Smooth muscle cell (in vitro differentiated cells): ENCODE data around the gene RSAD1. TPM values are rescaled to one million over a fixed set of nuclear protein-coding genes. Genes with fewer than 3 reads are reported as not detected.

Experiments used
- DNase-seq: peaks from one replicate; lab custom pipeline; 2025; ENCODE audit not compliant: unreplicated experiment; lab: John Stamatoyannopoulos, UW
- H2AFZ ChIP-seq: fragments of 200-600 bp; sonication (generic); 2 replicates; pipeline ENCODE4 v1.6.0; 2016; ENCODE audit warnings: antibody characterized with exemption, low read depth, mild to moderate bottlenecking
- H3F3A ChIP-seq: fragments of 200-600 bp; sonication (generic); 2 replicates; pipeline ENCODE4 v1.6.0; 2017; ENCODE audit warnings: antibody characterized with exemption, low read depth
- H3K27ac ChIP-seq: fragments of 200-600 bp; sonication (generic); 2 replicates; pipeline ENCODE4 v1.5.1; 2016; ENCODE audit warnings: low read depth, mild to moderate bottlenecking
- H3K27me3 ChIP-seq: fragments of 200-600 bp; sonication (generic); 2 replicates; pipeline ENCODE4 v1.6.1; 2016; ENCODE audit warnings: low read depth, mild to moderate bottlenecking
- H3K36me3 ChIP-seq: fragments of 200-600 bp; sonication (generic); 2 replicates; pipeline ENCODE4 v1.5.1; 2016; ENCODE audit warnings: low read depth
- H3K4me1 ChIP-seq: fragments of 200-600 bp; sonication (generic); 2 replicates; pipeline ENCODE4 v1.5.1; 2016; ENCODE audit warnings: low read depth
- H3K4me2 ChIP-seq: fragments of 200-600 bp; sonication (generic); 2 replicates; pipeline ENCODE4 v1.6.0; 2016; ENCODE audit warnings: mild to moderate bottlenecking
- H3K4me3 ChIP-seq: fragments of 200-600 bp; sonication (generic); 2 replicates; pipeline ENCODE4 v1.5.1; 2016; ENCODE audit warnings: mild to moderate bottlenecking
- H3K79me2 ChIP-seq: fragments of 200-600 bp; sonication (generic); 2 replicates; pipeline ENCODE4 v1.6.0; 2016; ENCODE audit warnings: low read depth, mild to moderate bottlenecking
- H3K9ac ChIP-seq: fragments of 200-600 bp; sonication (generic); 2 replicates; pipeline ENCODE4 v1.6.0; 2016; ENCODE audit warnings: low read depth
- H3K9me3 ChIP-seq: fragments of 200-600 bp; sonication (generic); replicated peaks from 2 replicates; pipeline ENCODE4 v1.5.1; 2016; ENCODE audit warnings: low read depth
- H4K20me1 ChIP-seq: fragments of 200-600 bp; sonication (generic); 2 replicates; pipeline ENCODE4 v1.6.0; 2016; ENCODE audit warnings: low read depth
- CTCF ChIP-seq: fragments of 200-600 bp; sonication (generic); IDR thresholded peaks from 2 replicates; pipeline ENCODE4 v1.5.1; 2017; ENCODE audit warnings: borderline replicate concordance, mild to moderate bottlenecking, antibody characterized with exemption; ENCODE audit not compliant: insufficient read depth, poor library complexity, severe bottlenecking
- WGBS: methylation state at CpG from one replicate; pipeline ENCODE4 v1.1.7; 2016; ENCODE audit warnings: low lambda C conversion rate; 5-methylcytosine and 5-hydroxymethylcytosine counted together
- polyA plus RNA-seq: library from polyadenylated mRNA; unstranded; fragments of >200 nt; fragmentation: Nextera tagmentation; extraction: Ambion mirVana; gene quantifications from 2 replicates; pipeline ENCODE4 v1.2.1, GENCODE V29; 2016
- total RNA-seq: library from RNA; depleted of rRNA; stranded (reverse); fragments of >200 nt; gene quantifications from 2 replicates; pipeline ENCODE4 v1.2.3, GENCODE V29; 2014

Gene RSAD1
- total and polyA plus RNA-seq, 2 experiments from 2014 or later = 11.4 to 21.1 TPM

DNA sequence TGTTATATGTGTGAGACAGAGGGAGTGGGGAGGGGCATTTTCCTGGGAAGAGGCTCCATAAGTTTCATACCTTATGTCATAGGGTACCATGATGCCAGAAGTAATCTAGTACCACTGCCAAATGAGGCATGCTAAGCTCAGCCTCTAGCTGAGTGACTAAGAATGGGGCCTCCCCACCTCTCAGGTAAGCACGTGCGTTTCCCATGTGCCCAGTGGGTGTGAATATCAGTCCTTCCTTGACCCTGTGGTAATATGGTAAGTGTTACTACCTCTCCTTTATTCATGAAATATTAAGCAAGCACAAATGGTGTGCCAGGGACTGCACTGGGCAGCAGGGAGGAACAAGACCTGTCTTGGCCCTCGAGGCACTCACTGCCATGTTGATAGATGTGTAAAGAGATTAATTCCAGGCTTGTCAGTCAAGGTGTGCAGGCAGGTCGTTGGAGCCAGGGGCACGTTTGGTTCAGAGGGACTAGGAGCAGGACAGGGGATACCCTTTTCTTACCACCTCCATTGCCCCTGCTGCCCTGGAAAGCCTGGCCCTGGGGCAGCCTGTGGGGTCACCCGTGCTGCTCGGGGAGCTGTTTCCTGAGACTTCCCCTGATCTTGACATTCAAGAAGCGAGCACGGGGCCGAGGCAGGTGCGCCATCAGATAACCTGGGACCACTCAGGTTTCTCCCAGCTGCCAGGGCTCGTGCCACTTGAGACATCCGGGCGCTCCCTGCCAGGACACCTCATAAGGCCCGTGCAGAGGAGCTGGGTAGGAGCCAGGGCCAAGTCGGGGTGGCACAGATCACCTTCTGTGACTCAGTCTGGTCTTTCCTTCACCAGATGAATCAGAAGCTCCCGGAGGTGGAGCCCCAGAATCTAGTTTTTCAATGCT lies 8.8 kb downstream of the RSAD1 start:
- H3F3A ChIP-seq = no peaks in the 10 kb centered on the region
- H3K9ac ChIP-seq = no peak overlapping the region
- DNase-seq = no peak
- no peak overlapping the region for H3K4me3 ChIP-seq
- H3K27me3 ChIP-seq = no peaks in the 10 kb centered on the region
- no peak overlapping the region for H3K27ac ChIP-seq
- 90% methylated on average over 17 of the region's 17 CpGs for WGBS
- H3K9me3 ChIP-seq = no peaks in the 10 kb centered on the region
- H2AFZ ChIP-seq = no peak overlapping the region
- H3K4me1 ChIP-seq = no peaks in the 10 kb centered on the region
- TF ChIP-seq CTCF = no peak
- H4K20me1 ChIP-seq = no peaks in the 10 kb centered on the region
- no peaks in the 10 kb centered on the region for H3K79me2 ChIP-seq
- H3K4me2 ChIP-seq = no peak overlapping the region
- H3K36me3 ChIP-seq = no peaks in the 10 kb centered on the region

- H2AFZ ChIP-seq = no peak overlapping the region
- no peaks in the 10 kb centered on the region for H3K9me3 ChIP-seq
- no peaks in the 10 kb centered on the region for H3K27me3 ChIP-seq
- no peak overlapping the region for H3K4me3 ChIP-seq
- no peak for TF ChIP-seq CTCF
- no peak overlapping the region for H3K27ac ChIP-seq
- H3K36me3 ChIP-seq = no peaks in the 10 kb centered on the region
- no peak overlapping the region for H3K9ac ChIP-seq
- no peaks in the 10 kb centered on the region for H3K4me1 ChIP-seq
- no peaks in the 10 kb centered on the region for H4K20me1 ChIP-seq
- WGBS = 100% methylated on average over 2 of the region's 2 CpGs
- H3K79me2 ChIP-seq = no peaks in the 10 kb centered on the region
- DNase-seq = no peak
- H3K4me2 ChIP-seq = no peak overlapping the region
- no peaks in the 10 kb centered on the region for H3F3A ChIP-seq
Measured at GRCh38 chr17:50488880-50489279, 10.2 kb downstream of the RSAD1 start.

GRCh38 chr17:50491505-50491904 lies 12.8 kb downstream of the RSAD1 start:
- 79% methylated on average over 1 of the region's 1 CpG for WGBS

More at GRCh38 chr17:50491505-50491904, 12.8 kb downstream of the RSAD1 start:
- Histone ChIP-seq H3K79me2 (no peaks in the 10 kb centered on the region), H3K27me3 (no peaks in the 10 kb centered on the region), H3K27ac (no peak overlapping the region), H3K4me2 (no peak overlapping the region), H3K4me3 (no peak overlapping the region), H2AFZ (no peak overlapping the region), H3K9me3 (no peaks in the 10 kb centered on the region), H3K9ac (no peak overlapping the region), H3K36me3 (no peaks in the 10 kb centered on the region), H3K4me1 (no peaks in the 10 kb centered on the region), H4K20me1 (no peaks in the 10 kb centered on the region), H3F3A (no peaks in the 10 kb centered on the region)
- no peak for TF ChIP-seq CTCF
- DNase-seq = no peak
